ENCODE data around the gene IL1RAP. TPM values are rescaled to one million over a fixed set of nuclear protein-coding genes. Genes with fewer than 3 reads are reported as not detected.

Gene IL1RAP, protein sequence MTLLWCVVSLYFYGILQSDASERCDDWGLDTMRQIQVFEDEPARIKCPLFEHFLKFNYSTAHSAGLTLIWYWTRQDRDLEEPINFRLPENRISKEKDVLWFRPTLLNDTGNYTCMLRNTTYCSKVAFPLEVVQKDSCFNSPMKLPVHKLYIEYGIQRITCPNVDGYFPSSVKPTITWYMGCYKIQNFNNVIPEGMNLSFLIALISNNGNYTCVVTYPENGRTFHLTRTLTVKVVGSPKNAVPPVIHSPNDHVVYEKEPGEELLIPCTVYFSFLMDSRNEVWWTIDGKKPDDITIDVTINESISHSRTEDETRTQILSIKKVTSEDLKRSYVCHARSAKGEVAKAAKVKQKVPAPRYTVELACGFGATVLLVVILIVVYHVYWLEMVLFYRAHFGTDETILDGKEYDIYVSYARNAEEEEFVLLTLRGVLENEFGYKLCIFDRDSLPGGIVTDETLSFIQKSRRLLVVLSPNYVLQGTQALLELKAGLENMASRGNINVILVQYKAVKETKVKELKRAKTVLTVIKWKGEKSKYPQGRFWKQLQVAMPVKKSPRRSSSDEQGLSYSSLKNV
- 8.5 and 12.3 TPM in 2 replicates for total RNA-seq

DNA sequence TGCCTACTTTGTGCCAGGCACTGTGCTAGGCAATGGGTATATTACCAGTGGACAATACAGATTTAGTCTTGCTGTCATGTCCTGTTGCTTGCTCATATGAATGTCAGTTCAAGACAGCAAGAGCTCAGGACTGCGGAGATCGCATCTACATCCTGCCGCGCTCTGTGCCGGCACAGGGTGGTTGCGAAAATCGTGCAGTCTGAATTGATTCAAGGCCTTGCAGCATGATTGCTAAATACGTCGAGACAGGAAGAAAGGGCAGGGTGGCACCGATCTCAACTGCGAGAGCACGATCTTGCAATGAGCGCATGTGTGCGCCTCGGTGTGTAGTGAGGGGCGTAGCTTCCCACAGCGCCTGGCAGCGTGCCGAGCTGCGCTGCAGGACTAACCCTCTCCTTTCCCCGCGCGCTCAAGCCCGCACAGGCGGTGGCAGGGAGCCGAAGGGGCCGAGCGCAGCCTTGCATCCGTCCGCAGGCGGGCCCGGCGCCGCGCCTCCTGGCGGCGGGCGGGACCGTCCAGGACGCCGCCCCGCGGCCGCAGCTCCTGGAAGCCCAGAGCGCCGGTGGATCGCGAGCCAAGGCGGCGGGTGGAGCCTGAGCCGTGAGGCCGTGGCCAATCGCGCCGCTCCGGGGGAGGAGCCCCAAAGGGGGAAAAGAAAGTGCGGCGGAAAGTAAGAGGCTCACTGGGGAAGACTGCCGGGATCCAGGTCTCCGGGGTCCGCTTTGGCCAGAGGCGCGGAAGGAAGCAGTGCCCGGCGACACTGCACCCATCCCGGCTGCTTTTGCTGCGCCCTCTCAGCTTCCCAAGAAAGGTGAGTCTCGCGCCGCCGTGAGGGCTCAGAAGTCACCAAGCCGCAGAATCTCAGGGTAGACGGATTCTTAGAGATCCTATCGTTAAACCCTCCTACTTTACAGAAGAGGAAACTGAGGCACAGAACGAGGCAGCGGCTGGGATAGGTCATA lies at the start of gene IL1RAP:
IL1RAP (plus strand) TSS at position 677 of the 962 bp plus-strand sequence. CDS start 50,205 bp downstream, outside the sequence.

Other genes with a start within 250 kb of the IL1RAP start
- gene CLDN1, start 191.6 kb upstream of the IL1RAP start, total RNA-seq: 0.20 TPM in 1 of 2 replicates, not detected in the other
- not detected in 2 replicates for gene CLDN16, start 125.9 kb upstream of the IL1RAP start, total RNA-seq
- not detected in 2 replicates for gene TMEM207, start 64.2 kb upstream of the IL1RAP start, total RNA-seq